HG03342 (cell line): ENCODE data around the gene LRP8.

Experiments
- ATAC-seq: cut with Tn5 transposase; IDR thresholded peaks from one replicate; pipeline ENCODE4 v1.9.1; 2021; ENCODE audit warnings: mild to moderate bottlenecking, moderate library complexity; ENCODE audit not compliant: unreplicated experiment

The LRP8 gene

DNA sequence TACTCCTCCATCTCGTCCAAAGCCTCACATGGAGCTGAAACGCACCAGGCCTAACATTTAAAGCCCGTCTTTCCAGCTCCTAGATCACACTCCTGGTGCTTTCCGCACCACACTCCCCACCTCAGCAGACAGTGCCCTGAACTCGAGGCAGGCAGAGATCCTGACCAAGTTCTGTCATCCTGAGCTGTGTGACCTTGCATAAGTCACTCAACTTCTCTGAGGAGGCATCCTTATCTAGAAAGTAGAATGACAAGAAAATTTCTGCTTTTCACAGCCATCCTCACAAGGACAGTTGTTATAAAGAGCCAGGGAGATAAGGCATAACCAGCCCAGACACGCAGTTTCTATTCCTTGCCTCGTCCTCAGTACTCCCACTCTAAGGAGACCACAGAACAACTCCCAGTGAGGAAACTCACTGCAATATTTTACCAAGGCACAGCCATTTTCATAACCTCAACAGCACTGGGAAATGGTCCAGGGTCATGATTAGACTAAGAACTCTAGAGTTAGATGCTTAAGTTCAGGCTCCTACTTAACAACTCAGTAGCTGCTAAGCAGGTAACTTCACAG, 3.1 kb downstream of the LRP8 start:
- ATAC-seq, result no peak

DNA sequence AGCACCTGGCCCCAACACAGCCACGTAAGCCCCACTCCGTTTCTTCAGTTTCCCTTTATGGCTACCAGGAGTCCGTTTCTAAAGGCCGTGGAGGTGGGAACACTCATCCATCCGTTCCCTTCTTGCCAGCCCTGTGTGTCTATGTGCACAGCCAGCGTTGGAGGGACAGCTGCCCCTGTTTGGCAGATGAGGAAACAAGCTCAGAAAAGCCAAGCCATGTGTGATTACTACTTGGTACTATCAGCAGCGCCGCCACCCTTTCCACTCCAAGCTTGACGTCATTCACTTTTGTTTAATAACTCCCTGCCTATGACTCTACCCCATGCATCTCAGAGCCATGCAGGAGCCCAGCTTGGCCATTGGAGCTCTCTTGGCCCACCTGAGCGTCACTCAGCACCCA, 3.5 kb downstream of the LRP8 start:
- no peak for ATAC-seq

DNA sequence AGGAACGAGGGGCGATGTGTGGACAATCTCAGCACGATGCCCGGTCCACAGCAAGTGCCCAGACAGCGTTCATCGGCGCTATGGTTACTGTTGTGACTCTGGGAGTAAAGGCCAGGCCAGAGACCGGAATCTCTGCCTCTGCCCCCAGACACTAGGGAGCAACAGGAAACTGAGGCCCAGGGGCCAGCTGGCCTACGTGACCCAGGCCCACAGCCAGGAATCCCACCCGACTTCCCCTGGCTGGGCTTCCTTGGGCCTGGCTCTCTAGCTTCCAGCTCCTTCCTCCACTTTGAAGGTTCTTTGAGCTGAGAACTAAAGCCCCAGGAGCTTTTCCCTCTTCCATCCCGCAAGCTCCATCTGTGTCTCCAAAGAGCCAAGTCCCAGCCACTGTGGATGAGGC, 4.6 kb downstream of the LRP8 start:
- ATAC-seq, result no peak

DNA sequence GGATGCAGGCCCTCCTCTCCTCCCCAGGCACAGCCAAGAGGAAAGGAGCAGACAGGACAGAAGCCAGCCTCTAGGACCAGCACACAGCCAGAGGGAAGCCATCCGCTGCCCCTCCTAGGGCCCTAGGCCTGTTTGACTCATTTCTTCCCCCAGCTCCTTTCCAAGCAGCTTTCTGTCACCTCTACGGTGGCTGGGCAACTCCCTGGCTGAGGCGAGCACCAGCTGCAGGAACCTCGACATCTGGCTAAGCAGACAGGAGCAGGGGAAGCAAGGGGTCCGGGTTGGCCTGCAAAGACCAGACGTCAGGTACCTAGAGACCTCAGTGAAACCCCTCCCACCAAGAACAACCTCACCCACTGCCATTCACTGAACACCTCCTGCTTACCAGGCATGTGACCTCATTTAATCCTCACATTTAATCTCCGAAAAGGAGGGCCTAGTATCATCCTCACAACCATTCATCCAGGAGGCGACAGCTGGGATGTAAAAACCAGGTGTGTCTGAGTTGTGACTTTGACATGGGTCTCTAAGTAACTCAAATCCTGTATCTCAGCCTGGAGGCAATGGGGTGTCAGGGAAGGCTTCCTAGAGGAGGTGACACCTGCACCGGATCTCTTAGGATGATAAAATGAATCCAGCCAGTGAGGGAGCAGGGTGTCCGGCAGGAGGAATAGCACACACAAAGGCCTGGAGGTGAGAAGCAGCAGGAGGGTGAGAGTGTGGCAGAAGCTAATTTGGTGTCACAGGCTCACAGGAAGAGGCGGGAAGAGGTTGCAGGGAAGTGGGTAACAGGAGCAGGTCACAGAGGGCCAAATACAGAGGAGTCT, 5.9 kb downstream of the LRP8 start:
- ATAC-seq, result no peak

DNA sequence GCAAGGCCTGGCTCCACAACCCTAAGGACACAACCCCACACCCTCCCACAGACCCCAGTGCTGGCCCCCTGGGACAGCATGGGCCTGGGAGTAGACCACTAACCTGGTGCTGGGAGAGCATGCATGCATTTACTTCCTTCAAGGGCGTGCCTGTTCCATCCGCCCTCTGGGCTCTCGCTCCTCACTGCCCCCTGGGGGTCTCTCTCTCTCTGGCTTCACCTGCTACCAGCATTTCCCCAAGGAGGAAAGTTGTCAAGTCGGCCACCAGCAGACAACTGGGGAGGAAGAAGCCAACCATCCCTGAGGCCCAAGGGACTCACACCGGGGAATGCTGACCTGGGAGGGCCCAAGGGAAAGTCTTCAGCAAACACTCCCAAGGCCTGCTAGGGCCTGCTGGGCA, 6.5 kb downstream of the LRP8 start:
- no peak for ATAC-seq

DNA sequence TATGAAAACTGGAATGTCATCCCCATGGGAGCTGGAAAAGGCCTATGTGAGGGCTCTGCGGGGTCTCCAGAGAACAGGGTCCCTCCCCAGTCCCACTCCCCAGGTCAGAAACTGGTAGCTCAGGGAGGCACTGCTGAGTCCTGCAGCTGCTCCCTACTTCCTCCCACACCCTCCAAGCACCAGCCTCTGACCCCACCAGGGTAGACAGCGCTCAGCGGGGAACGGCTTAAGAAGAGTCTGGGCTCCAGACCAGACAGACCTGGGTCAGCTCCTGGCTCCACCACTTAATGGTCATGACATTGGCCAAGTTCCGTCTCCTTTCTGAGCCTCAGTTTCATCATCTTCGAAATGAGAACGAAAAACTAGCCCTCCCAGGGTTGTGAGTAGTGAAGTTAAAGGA, 7.2 kb downstream of the LRP8 start:
- no peak for ATAC-seq

DNA sequence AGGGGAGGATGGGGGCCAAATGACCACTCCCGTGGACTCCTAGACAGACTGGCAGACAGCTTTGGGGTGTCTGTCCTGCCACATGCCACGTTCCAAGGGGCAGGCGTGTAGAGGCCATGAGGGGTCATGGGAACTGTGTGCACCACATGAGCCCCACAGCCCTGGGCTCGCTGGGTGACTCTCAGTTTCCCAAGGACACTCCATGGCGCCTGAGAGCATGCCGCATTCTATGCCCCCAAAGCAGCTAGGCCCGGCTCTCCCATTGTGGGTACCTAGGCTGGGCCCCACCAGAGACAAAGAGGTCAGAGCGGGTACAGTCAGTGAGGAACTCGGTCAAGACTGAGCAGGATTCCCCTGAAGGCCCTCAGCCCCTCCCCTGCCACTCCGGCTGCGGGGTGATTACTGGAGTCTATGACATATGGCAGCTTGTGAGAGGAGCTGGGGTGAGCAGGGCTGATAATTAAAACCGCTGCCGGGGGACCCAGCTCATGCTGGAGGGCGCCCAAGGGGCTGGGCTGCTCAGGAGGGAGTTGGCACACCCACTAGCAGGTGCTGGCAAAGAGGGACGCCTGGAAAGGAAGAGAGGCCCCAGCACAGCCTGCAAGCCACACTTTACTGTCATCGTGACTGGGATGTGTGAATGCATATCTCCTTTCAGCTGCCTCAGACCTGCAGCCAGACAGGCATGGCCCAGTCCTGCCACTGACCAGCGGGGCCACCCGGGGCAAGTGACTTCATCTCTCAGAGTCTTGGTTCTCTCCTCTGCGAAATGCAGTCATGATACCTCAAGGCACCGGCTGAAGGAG, 8.4 kb downstream of the LRP8 start:
- ATAC-seq, result no peak

DNA sequence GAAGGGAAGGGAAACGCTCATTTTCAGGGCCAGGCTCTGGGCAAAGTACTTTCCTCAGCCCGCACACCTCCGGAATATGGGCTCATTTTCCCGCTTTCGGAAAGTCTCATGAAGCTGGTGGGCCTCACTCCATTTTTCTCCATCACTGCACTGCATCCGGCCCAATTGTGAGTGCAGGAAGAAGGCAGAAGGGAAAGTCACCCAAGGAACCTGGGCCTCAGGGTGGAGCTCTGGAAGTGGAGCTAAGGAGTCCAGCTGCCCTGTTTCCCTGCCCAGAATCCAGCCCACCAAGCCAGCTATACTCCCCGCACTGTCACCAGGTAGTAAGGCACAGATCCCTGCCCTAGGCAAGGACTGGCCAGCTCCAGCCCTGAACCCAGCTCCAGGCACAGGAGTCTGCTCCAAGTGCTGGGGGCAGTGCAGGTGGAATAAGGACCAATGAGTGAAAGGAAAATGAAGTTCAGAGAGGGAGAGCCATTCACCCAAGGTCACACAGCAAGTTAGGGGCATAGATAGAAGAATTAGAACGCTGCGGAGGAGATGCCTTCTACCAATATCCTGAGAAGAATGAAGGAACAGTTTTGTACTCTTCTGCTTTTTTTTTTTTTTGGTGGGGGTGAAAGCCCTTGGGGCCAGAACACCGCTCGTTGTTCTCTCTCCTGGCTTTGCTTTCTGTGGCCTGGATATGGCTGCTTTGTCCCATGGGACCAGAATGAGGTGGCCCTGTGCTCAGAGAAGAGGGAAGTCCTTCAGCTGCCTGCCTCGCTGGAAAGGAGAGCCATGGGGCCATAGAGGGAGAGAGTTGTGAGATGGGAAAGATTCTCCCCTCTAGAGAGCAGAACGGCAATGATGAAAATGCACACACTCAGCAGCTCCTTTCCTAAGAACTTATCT, 10.0 kb downstream of the LRP8 start:
- no peak for ATAC-seq

DNA sequence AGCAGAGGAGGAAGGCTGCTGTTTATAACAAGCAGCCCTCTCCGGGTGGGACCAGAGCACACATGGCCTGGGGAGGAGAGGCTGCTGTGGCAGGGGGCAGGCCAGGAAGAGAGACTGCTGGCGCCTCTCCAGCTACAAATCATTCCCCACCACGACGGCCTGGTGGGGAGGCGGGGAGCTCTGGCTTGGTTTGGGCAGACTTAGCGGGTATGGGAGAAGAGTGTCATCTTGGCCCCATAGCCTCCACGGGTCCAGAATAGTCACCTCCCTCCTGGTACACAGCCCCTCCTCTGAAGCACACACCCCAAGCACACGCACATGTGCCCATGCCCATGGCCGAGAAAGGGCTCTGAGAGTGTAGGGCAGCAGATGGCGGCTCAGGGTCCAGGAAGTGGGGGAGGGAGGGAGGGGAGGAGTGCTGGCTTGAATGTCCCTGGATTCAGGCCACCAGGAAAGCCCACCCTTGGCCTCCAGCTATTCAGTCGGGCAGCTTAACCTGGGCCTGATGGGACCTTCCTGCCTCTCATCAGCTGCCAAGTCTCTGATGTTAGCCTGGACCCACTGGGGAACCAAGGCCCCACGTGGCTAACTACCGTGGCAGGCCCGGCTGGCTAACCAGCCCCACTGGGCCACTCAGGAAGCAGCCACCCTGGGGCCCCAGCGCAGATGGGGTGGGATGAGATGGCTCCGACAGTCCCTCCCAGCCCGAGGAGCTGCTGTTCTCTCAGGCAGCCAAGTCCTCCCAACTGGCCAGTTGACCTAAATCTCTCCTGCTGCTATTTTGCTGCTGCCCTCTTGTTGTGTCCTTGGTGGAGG, 10.9 kb downstream of the LRP8 start:
- no peak for ATAC-seq

DNA sequence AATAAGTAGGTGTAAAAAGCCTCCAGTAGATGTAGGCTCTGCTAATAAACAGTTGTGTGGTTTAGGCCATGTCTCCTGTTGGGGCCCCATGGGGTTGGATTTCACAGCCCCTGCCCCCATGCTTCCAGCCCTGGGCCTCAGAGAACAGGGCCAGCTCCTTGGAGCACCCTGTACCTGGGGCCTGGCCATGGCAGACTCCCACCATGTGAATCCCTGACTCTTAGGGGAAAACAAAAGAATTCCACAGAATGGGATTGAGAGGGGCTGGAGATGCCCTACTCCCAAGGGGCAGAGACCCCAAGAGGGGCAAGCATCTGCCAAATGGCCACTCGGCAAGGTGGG, 11.5 kb downstream of the LRP8 start:
- no peak for ATAC-seq

DNA sequence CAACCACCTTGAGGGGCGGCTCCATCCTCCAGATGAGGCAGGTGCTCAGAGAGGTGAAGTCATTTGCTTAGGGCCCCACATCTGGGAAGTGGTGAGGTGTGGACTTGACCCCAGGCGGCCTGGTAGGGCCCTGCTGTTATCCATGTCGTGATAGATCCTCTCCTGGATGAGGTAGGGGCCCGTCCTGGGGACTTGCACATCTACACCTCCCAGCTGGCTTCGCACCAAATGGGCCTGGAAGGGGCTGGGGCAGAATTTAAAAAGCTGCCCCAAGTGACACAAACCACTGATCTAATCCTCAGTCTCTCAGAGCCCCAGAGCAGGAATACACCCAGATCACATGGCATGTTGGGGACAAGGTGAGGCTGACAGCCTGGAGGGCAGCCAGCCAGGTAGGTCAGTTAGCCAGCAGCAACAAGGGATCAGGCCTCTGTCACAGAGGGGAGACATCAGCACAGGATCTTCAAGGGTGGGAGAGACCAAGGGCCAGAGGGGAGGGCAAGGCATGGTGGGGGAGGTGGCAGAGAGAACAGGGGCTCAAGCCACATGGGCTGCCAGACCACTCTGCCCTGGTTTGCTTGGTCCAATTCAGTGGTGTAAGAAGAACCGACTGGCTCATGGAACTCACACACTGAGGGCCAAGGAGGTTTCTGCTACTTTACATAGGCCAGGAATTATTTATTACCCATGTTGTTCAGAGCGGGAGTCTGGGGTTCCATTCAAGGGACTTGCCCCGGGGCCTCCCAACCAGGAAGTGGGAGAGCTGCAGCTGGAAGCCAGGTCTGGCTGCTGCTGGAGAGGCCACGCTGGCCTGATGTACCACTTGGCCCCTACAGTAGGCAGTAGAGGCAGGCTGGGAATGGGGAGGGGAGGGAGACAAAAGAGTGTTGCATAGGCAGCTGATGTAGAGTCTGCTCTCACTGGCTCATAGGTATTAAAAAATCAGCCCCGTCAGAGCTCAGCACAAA, 12.1 kb downstream of the LRP8 start:
- no peak for ATAC-seq

DNA sequence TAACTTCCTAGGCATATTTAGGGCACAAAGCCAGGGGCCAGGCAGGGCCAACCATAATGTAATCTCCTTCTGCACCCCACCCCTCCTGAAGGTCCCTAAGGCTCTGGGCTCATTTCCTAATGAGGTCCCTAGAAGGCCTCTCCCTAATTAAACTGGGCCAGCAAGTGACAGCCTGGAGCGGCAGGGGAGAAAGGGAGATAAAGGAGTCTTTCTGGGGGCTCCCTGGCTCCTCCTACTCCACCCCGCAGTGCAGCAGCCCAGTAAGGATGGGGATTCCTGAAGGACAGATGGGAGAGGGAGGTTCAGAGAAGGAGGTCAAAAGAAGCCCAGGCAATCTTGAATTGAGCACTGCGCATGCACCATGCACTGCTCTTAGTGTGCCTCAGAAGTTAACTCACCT, 12.8 kb downstream of the LRP8 start:
- no peak for ATAC-seq

DNA sequence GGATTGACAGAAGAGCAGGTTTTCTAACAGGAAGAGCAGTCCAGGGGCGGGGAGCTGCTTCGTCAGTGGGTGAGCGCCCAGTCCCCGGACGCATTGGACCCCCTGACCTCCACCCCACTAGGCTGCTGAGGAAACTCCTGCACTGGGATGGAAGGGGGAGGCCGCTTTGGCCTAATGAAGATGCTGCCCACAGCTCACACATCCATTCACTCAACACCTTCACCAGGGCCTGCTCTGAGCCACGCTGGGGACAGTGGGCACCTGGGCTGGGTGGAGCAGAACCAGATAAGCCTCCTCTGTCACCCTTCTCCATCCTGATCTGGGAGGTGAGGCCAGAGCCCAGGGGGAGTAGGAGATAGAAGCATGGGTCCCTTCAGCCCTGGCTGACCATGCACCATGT, 13.3 kb downstream of the LRP8 start:
- ATAC-seq, result no peak

DNA sequence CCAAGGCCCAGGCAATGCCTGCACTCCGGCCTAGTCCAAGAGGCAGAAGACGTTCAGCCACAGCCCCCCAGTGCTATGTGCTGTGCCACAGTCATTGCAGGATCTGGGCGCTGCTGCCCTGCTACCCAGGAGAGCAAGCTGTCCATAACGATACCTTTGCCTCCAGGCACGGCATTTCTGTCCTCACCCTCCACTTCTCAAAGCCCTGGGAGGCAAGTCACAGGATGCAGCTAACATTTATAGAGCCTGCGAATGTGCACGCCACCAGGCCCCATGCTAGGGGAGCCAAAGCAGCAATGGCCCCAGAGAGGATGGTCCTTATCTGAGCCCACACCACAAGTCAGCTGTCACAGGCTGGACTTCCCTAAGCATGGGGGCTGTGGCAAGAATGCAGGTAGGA, 13.8 kb downstream of the LRP8 start:
- no peak for ATAC-seq

DNA sequence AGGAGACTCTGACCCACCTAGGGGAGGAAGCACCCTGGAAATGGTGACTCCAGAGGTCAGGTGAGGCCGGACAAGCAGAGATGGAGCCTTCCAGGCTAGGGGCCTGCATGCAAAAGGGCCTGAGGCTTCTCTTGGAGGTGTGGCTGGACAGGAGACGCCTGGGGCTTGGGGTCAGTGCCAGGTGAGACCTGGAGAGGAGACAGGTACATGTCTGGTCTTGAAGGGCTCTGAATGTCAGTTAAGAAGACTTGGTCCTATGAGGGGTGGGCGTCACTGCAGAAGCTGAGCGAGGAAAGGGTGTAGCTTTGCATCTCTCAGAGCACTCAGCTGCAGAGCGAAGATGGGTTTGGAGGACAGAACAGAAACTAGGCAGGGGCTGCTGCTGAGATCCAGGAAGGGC, 14.3 kb downstream of the LRP8 start:
- ATAC-seq, result no peak

DNA sequence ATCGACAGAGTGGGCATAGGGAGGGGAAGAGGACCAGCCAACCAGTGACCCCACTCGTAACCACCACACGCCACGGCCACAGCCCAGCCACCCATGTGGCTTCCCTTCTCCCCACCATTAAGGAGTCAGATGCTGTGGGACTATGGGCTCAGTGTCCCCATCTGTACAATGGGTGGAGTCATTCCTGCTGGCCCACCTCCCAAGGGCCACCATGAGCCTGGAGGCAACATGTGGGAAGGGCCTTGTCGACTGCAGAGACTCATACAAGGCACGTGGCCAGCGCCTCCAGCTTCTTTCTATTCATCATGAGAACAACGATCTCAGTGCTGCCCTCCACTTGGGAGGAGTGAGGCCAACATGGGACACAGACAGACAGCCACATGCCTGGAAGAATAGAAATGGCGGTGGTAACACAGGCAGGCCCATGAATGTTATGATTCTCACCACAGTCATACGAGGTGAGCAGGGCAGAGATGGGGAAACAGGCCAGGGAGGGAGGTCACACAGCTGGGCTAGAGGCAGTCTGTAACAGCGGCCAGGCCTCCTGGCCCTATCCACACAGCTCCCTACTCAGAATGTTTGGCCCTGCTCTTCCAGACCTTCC, 16.1 kb downstream of the LRP8 start:
- no peak for ATAC-seq

DNA sequence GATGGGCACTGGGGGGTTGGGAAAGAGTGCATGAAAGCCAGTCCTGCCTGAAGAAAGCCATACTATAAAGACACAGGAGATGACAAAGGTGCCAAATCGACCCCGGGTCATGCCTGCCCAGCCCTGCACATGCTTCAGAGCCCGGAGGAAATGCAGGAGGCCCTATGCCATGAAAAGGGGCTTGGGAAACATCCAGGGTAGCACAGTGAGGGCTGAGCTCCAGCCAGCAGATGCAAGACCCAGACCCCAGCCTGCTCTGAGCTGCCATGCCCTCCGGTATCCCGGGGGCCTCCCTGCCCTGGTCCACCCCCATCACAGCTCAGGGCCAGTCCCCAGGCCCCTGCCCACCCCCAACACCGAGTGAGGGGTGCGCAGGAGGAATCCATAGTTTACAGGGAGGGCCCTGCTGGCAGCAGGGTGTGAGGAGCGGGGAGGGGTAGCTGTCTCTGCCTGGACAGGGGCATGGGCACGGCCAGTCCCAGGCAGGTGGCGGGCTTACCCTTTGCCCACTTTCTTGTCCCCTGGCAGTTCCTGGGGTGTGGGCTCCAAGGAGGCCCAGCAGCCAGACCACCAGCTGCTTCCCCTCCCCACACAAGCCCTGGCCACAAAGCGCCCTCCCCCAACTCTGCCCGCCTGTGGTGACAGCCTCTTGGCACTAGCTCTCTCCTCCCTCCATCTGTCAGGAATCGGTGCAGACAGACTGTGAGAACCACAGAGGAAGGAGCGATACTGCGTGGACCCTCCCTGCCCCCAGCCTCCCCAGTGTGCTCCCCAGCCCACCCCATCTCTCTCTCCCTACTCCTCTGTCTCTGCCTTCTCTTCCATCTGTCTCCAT, 16.8 kb downstream of the LRP8 start:
- ATAC-seq, result no peak

DNA sequence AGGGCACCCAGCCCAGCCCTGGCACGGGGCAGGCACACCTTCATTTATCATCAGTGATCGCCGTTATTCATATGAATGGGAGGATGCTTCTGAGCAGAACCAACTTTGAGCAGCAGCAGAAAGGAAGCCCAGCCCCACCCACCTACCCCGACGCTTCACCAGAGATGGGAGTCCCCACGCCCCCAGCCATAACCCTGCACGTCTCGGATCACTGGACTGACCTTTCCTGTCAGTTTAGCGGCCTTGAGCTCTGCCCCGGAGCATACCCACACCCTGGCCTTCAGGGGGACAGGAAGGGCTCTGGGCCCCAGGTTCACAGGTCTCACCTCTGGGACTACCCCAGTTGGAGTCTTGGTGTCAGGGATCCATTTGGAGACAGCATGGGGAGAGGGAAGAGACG, 18.1 kb downstream of the LRP8 start:
- ATAC-seq, result no peak
